T-helper 1 cell treated with Interleukin-12 subunit alpha and Interleukin-12 subunit beta and Interleukin-4 antibody, amounts not matched to agents 30 ng/mL and 1 ng/mL, for 36 hours (primary cell): Measurements from ENCODE around the gene IGFBP6. TPM values are rescaled to one million over a fixed set of nuclear protein-coding genes. Genes with fewer than 3 reads are reported as not detected.

ENCODE experiments used
- intact Hi-C: fragments of 100-400 bp; cut with micrococcal nuclease; formaldehyde crosslinking; loops from one replicate; pipeline ENCODE4 v1.15.1; 2024
- total RNA-seq: library from RNA; stranded (reverse); gene quantifications from 2 replicates; pipeline ENCODE4 v1.2.3, GENCODE V29; 2022

IGFBP6 gene
- total RNA-seq, 1 donor from 2014 or later: not detected

- intact Hi-C loops: no loop called here
These were observed 38.6 kb upstream of the IGFBP6 start for GRCh38 chr12:53058674-53059433.

GRCh38 chr12:53059434-53060063 lies 37.9 kb upstream of the IGFBP6 start:
- intact Hi-C loops: no loop called here

GRCh38 chr12:53060064-53060720 lies 37.3 kb upstream of the IGFBP6 start:
- intact Hi-C loops: no loop called here

GRCh38 chr12:53060721-53061276 lies 36.7 kb upstream of the IGFBP6 start:
- intact Hi-C loops: no loop called here

GRCh38 chr12:53061404-53062010 lies 36.0 kb upstream of the IGFBP6 start:
- intact Hi-C loops: no loop called here

GRCh38 chr12:53062011-53062961 lies 35.2 kb upstream of the IGFBP6 start:
- intact Hi-C loops: no loop called here

GRCh38 chr12:53062977-53063707 lies 34.3 kb upstream of the IGFBP6 start:
- intact Hi-C loops: no loop called here

GRCh38 chr12:53063708-53064612 lies 33.5 kb upstream of the IGFBP6 start:
- intact Hi-C loops: no loop called here

- intact Hi-C loops: no loop called here
These were observed 32.6 kb upstream of the IGFBP6 start for GRCh38 chr12:53064613-53065436.

- intact Hi-C loops: no loop called here
These were observed 32.0 kb upstream of the IGFBP6 start for GRCh38 chr12:53065470-53065869.

GRCh38 chr12:53065975-53066931 lies 31.2 kb upstream of the IGFBP6 start:
- intact Hi-C loops: loop anchor here (1.0 kb wide), 3 partner anchors 13 to 229 kb away; partner anchors contain the start of genes PFDN5 and SPRYD3

- intact Hi-C loops: no loop called here
These were observed 30.1 kb upstream of the IGFBP6 start for GRCh38 chr12:53067074-53067992.

GRCh38 chr12:53067993-53068770 lies 29.3 kb upstream of the IGFBP6 start:
- intact Hi-C loops: no loop called here

GRCh38 chr12:53068811-53069585 lies 28.5 kb upstream of the IGFBP6 start:
- intact Hi-C loops: no loop called here
